G401.6 (cell line): Measurements from ENCODE around the gene RAB25.
"Not testable (repeated sequence)": the region's sequence is repeated elsewhere in the genome, so short reads cannot be mapped to it uniquely, and the experiment has no call there.

Experiments used
- FAIRE-seq: peaks from 2 replicates; lab custom pipeline; 2012; peaks lifted over from hg19 to GRCh38; lab: Jason Lieb, UNC

Gene RAB25

GRCh38 chr1:156102633-156103511 lies 41.9 kb downstream of the RAB25 start:
- no peak for FAIRE-seq

- FAIRE-seq, result no peak
Observed at GRCh38 chr1:156103521-156103947, 42.6 kb downstream of the RAB25 start.

- peak; percentile 75 for FAIRE-seq
Observed at GRCh38 chr1:156104065-156104810, 43.3 kb downstream of the RAB25 start.

- FAIRE-seq, result peak; percentile 94
Observed at GRCh38 chr1:156104861-156105832, 44.2 kb downstream of the RAB25 start.

- FAIRE-seq, result no peak
Observed at GRCh38 chr1:156106624-156107488, 45.9 kb downstream of the RAB25 start.

- FAIRE-seq, result no peak
Observed at GRCh38 chr1:156108057-156108456, 47.1 kb downstream of the RAB25 start.

GRCh38 chr1:156108664-156109241 lies 47.8 kb downstream of the RAB25 start:
- no peak for FAIRE-seq

- no peak for FAIRE-seq
Observed at GRCh38 chr1:156110252-156110651, 49.3 kb downstream of the RAB25 start.

GRCh38 chr1:156111355-156111962 lies 50.5 kb downstream of the RAB25 start:
- FAIRE-seq, result no peak

- FAIRE-seq, result no peak
Observed at GRCh38 chr1:156112276-156113137, 51.5 kb downstream of the RAB25 start.

- FAIRE-seq, result no peak
Observed at GRCh38 chr1:156113282-156113950, 52.5 kb downstream of the RAB25 start.

- FAIRE-seq, result peak; percentile 73
Observed at GRCh38 chr1:156114101-156114918, 53.4 kb downstream of the RAB25 start, which contains the start of gene LMNA. LMNA (plus strand) TSS chr1:156114711; CDS start chr1:156114919, 208 bp downstream.

- no peak for FAIRE-seq
Observed at GRCh38 chr1:156114919-156115513, 54.1 kb downstream of the RAB25 start.

- no peak for FAIRE-seq
Observed at GRCh38 chr1:156115514-156116374, 54.8 kb downstream of the RAB25 start.

- not testable (repeated sequence) for FAIRE-seq
Observed at GRCh38 chr1:156116731-156117130, 55.8 kb downstream of the RAB25 start.
